Amniotic epithelial cell (primary cell): ENCODE measurements around the gene TTC7B.
"Not testable (repeated sequence)": the region's sequence is repeated elsewhere in the genome, so short reads cannot be mapped to it uniquely, and the experiment has no call there.

Experiments used
- DNase-seq: peaks from one replicate; pipeline ENCODE4 v3.0.0-alpha.2; 2010; ENCODE audit warnings: low read depth

TTC7B gene

DNA sequence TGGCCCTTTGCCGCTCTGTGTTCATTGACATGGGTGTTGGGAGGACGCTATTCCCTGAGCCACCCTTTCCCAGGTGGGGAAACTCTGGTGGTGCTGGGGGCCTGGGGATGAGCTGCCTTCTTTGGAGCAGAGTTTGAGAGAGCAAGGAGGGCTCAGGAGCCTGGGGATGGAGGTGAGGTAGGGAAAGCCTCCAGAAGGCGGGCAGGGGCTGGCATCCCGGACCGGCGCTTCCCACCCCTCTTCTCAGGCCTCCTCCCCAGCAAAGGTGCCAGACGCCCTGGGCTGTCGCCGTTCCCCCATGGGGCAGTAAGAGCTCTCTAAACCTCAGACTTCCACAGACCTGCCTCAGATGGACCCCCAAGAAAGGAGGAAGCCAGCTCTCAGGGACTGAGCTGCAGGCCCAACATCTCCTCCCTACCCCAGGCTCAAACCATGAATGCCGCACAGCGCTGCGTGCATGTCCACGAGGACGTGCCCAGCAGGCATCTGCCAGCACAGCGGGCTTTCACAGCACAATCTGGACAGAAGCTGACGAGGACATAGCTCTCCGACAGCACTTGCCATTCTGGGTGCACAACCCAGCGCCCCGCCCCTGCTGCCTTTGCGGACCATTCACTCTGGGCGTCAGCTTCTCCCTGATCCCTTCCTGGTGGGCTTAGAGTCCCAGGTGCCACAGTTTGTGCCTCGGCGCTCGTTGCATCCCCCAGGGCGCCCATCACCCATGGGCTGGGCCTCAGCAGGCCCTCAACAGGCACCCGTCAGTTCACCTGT is 14.9 kb upstream of the TTC7B start:
- no peak for DNase-seq

DNA sequence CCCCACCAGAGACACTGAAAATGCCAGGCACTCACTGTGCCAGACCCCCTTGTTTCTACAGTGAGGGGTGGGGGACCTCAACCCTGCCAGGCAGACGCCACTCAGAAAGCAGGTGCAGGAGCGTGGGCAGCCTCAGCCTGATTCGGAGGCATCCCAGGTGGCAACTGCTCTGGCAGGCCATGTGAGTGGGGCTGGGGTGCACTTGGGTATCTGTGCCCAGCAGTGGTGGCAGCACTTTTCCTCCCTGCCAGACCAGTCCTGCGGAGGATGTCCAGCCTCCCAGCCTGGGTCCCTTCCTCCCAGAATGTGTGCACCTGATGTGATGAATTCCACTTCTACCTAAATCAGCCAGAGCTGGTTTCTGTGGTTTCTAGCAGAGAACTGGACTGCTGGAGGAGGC is 13.4 kb upstream of the TTC7B start:
- no peak for DNase-seq

DNA sequence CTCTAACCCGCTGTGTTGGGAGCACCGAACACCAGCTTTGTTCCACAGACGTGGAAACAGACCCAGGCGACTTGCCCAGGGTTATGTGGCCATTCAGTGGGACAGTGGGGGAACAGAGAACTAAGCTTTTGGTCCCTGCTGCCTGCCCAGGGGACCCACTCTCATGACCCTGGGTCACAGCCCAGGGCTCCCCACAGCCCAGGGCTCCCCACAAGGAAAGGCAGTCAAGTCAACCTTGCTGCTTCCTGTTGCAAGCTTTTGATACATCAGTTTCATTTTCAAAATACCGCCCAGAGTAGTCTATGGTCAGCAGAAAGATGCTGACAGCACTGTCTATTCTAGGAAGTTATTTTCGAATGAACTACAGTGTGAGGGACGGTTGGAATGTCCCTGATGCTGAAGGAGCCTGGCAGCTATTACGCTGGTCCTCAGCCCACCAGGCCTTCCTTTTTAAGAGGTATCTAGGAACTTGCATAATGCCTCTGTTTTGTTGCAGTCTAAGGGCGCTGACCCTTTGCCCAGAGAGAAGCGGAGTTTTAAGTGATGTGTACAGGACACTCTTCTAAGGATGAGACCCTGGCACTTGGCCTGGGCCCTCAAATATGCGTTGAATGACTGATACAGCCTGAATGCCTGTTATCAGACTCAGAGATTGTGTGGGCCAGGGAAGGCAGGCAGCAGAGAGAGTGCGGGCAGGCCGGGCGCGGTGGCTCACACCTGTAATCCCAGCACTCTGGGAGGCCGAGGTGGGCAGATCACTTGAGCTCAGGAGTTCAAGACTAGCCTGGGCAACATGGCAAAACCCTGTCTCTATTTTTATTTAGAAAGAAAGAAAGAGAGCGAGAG is 12.6 kb upstream of the TTC7B start:
- no peak for DNase-seq

DNA sequence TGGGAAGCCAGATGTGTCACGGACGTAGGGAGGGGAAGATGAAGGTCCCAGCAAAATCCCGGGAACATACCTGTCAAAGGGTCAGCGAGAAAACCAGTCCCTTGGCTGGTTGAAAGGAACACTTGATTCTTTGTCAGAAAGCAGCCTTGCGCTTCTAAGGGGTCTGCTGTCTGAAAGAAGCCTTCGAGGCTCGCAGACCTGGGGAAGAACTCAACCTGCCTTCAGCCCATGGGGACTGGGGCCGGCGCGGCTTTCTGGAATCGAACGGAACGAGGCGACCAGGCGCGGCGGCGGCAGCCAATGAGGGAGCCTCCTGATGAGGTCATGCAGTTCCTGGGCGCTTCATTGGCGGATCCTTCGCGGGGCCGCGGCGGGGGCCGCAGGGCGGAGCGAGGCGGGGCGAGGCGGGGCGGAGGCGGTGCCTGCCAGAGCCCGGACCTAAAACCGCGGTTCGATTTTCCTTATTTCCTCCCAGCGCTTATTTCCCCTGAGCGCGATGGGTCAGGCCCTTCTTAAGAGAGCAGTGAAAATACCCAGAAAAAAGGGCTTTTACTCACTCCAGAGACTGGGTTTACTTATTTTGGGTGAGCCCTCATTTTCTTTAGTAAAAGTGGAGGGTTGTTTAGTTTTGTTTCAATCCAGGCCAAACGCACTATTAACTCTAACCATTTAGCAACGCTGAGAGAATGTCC is 11.8 kb upstream of the TTC7B start:
- peak; percentile 67 for DNase-seq

DNA sequence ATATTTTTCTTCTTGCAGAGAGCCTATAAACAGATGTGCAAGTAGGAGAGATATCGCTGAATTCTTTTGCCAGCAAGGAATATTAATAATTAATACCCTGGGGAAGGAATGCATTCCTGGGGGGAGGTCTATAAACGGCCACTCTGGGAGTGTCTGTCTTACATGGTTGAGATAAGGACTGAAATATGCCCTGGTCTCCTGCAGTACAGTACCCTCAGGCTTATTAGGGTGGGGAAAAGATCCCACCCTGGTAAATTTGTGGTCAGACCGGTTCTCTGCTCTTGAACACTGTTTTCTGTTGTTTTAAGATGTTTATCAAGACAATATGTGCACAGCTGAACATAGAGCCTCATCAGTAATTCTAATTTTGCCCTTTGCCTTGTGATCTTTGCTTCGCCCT is 7.3 kb upstream of the TTC7B start:
- not testable (repeated sequence) for DNase-seq

DNA sequence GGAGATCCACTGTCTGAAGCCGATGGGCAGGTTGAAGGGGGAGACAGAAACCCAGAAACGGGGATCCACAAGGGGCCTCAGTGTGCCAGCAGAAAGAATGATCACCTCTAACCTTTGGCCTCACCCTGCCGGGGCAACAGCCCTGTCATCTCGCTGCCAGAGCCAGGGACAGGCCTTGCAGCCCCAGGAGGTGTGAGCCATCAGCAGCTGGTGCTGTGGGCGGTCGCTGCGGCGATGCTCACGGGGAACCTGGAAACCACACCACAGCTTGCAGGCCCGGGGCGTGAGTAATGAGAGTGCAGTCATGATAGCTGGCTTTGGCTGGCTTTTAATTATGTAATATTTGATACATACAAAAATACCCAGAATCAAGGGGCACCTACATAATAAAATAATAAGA is 4.7 kb upstream of the TTC7B start:
- peak; percentile 46 for DNase-seq

DNA sequence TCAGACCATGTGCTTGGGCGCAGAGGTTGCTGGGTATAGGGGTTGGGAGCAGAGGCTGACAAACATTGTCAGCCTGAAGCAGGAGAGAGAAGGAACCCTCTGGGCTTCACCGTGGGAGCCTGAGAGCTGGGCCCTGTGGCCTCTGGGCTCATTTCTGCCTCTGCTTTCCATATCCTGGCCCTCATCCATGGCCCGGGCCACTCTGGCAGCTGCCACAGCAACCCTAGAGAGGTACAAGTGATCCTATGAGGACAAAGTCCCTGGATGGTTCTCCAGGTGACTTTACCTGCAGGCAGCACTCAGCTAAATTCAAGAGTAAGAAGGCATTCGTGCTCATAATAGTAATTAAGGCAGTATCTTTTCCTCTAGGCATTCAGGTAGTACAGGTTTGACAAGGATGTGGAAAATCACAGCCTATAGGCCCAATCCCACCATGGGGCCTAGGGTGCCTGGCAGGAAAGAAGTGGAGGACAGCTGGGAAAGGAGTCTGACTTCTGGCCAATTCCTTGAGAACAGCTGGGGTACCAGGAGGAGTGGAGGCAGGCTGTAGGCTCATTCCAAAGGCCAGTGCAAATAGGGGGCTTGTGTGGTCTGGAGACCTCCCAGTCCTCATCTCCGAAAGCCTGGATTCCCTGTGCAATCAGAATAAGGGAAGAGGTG is 3.6 kb upstream of the TTC7B start:
- DNase-seq, result no peak

DNA sequence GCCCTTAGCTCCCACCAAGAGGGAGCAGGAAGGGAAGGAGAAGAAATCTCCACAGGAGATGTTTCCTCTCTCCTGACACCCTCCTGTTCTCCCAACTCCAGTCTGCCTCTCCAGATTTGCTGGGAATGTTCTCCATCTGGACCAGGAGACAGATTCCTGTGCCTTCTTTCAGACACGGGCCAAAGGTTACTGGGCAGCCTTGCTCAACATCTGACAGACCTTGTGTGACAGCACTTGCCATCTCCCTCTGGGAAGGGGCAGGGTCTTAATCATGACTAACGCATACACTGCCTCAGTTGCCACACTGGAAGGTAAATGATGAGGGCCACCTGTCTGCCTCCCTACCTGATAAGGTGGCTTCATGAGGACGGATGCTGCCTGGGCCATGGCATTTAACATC is 2.5 kb upstream of the TTC7B start:
- DNase-seq, result no peak

DNA sequence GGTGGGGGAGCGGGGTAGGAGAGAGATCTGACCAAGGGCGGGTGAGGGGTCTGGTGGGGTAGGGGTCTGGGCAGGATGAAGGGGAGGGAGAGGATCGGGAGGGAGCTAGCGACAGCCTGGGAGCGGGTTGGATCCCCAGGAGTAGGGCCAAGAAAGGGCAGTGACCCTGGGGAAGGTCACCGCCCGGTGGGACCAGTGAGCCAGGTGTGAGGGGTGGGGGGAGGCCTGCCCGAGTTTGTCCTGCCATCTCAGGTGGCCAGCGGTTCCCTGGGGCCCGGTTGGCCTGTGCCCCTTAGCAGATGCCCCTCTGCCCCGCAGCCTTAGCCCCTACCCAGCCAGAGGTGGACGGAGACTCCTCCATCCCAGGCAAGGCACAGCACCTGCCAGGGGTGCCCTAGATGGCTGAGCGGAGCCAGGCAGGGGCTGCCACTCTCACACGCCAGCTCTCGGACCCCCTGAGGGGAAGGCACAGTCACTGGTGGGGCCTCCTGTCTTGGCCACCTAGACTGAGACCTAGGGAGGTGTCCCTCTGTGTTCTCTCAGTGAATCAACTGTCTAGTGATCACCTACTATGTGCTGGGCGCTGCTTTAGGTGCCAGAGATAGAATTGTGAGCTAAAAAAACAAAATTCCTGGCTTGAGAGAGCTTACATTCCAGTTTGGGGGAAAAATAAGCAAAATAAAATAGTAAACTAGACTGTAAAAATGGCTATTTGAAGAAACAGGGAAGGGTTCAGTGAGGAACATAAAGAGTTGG is 629 bp upstream of the TTC7B start:
- no peak for DNase-seq

DNA sequence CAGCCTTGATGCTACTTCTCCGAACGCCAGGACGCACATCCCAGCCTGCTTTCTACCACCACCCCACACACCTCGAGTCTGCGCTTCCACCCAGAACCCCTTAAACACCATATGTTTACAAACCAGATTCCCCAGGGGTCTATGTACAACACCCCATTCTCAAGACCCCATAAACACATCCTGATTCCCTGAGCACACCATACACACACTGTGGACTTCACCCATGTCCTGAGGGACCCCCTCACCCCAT is 733 bp downstream of the TTC7B start:
- no peak for DNase-seq

DNA sequence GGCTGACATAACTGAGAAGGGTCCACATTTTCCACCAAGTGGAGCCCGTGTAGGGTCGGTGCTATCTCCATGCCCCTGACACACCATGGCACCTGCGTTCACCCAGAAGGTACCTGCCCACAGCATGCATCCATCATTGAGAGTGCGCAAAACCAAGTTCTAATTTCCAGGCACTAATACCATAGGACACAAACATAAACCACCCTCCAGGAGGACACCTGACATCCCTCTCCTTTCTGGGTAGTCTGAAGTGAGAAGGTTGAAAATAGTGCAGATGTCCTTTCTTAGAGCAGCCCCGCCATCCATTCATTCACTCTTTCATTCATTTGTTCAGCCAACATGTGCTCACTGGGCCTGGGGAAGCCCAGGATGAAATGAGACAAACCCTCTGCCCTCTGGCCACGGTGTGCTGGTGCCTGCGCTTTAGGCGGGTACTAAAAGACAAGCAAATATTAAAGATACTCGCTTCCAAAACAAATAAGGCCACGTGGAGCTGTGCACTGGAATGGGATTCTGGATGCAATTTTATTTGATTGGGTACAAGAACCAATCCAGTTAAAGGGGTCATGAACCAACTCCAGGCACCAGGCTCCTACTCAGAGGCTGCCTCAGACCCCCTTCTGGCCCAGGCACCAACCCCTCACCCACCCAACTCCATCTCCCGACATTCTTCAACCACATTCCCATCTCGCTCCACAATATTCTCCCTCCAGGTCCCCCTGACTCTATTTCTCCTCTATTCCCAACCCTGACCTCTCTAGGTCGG is 1.2 kb downstream of the TTC7B start:
- DNase-seq, result no peak

DNA sequence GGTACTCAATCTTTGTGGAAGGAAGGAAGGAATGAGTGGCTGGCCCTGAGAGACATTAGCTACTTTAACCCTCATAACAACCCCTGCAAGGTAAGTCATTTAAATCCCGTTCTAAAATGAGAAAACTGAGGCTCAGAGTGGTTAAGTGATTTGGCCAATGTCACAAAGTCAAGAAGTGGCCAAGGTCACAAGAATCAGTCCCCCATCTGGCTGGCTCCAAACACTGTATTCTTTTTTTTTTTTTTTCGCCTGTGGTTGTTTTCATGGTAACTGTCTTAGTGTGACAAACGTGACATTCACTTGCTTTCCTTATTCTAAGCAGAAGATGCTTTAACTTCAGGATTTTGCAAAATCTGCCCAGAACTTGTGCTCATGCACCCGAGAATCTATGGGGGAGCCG is 2.8 kb downstream of the TTC7B start:
- DNase-seq, result no peak

DNA sequence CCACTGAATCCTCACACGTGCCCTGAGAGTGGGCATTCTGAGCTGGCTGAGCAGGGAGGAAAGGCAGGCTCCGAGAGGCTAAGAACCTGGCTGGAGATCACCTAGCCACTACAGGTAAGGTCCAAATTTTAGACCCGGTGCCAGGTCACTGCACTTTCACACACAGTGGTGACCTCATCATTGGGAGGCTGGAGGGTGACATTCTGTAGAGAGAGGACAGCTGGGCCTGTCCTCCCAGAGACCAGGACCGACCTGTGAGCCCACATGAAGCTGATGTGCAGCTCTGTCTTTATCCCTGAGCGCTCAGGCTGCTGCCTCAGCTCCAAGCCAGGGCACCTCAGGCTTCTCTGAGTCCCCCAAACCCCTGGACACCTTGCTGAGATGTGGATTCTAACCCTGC is 4.1 kb downstream of the TTC7B start:
- DNase-seq, result no peak

DNA sequence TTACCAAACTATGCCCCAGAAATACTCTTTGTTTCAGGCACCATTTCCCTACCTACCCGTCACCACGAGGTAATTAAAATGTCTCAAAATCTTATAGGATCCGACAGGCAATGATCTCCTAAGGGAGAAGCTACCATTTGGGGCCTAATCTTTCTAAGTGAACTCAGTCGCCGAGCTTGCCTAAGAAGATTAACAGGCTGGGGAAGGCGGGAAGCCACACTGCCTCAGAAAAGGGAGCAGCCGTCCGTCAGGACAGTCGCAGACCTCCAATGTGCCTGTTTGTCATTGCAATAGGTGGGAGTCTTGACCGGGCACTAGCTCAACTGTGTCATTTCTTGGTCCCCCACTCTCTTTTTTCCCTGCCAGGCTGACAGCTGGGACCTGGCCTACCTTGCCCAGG is 4.6 kb downstream of the TTC7B start:
- DNase-seq, result no peak

DNA sequence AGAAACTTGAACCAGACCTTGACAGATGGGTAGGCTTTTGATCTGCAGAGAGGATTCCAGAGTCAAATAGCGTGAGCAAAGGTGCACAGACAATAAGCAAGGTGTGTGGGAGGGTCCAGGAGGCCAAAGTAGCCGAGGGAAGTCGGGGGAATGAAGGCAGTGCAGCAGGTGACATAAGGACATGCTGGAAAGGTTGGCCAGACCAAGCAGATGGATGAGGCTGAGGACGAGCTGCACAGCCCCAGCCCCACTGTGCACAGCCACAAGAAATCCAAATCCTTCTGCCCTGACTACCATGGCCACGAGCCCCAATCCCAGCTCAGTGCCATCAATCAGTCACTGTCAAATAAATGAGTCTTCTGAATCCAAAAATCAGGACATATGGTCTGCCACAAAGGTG is 5.4 kb downstream of the TTC7B start:
- no peak for DNase-seq

DNA sequence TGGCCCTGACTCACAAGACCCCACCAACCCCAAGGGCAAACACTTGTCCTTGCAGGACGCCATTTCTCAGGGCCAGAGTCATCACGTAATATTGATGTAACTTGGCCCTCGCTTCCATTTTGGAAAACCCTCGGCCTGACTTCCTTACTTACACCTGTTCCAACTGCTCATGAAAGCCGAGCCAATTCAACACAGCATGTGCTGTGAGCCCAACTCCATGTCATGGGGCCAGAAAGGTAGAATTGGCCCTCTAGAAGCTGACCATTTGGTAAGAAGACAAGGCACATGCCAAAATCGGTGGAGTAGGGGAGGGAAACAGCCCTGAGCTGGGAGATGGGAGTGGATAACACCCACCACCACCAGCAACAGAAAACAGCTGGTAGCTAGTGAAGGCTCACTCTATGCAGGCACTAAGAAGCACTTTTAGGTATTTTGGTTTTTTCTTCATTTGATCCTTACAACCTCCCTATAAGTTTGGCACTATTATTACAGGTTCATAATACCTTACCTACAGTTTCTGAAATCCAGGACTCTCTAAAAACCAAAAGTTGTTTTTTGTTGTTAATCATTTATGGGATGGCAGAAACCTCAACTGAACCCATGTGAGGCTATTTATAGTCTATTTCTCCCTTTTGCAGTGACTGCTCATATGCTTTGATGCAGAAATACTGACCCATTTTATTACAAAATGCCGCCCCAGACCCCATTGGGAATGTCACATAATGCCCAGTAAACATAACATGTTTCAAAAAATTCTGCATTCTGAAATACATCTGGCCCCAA is 6.5 kb downstream of the TTC7B start:
- no peak for DNase-seq

DNA sequence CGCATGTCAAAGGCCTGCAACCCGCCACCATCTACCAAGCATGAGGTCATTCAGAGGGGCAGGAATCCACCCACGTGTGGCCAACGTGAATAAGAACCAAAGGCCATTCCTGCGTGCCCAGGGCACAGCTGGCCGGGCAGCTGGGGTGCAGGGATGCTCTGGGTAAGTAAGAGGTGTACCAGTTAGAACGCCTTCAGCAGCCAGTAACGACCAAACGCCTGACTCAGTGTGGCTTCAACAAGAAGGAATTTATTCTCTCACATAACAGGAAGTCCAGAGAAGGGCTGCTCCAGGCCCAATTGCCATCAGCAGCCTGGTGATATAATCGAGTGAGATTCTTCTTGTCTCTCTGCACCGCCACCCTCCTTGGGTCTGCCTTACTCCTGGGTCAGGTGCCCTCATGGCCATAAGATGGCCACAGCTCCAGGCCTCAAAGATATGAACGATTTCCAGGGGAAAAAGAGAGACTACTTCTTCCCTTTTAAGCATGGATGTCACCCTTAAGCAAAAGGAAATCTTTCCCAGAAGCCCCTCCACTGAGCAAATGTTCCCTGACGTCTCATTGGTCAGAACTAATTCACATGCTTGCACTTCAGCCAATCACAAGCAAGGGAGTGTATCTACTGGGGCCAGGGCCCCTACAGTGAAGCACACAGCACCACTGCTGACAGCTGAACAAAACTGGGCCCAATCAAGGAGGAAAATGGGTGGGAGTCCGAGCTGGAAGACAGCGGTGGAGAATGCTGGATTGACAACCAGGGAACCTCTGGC is 7.3 kb downstream of the TTC7B start:
- DNase-seq, result no peak

DNA sequence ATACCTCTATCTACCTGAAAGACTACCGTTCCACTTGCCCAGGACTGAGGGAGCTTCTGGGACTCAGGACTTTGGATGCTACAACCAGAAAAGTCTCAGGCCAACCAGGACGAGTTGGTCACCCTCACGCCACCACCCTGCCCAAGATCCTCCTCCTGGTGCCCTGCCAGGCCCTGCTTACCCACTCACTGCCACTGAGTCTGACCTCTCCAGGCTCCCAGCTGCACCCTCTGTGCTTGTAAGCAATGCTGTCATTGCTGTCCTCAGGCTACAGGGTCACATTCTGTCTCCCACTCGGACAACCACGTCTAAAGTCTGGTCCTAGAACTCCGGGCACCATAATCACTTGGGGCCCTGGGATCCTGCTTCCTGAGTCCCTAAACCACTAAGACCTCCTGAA is 9.2 kb downstream of the TTC7B start:
- DNase-seq, result no peak

DNA sequence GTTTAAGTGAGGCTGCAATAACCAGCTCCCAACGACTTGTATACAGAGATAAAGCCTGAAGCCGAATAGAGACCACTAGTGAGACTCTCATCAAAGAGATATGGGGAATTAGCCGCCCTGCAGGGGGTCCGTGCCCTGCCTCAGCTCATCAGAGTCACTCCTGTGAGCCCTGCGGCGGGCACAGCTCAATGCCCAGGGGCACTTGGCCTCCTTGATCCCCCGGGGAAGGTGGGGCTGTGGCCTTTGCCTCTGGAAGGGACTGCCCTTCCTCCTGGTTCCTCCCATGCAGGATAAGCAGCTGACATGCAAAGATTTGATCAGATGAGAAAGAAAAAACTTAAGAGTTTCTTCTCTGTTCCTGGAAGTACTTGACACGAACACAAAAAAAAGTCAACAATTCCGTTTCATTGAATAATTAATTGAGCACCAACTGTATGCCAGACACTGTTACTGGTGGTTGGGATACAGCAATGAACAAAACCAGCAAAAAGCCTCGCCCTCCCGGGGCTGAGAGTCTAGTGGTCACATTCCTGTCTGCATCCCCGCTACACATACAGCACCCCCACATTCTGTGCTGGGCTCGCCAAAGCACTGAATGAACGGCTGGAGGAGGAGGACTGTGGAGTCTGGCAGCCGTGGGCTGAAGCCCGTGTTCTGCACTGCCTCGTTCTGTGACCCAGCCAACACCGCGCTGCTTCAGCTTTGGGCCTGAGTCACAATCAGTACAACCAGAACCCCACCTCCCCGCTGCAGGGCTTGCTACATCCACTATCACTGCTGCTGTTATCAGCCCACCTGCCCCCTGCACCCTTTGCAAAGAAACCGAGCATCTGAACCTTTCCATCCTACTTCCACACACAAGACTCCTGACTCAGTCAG is 10.3 kb downstream of the TTC7B start:
- DNase-seq, result peak; percentile 63
